Measurements from ENCODE around the gene ECT2.

DNA sequence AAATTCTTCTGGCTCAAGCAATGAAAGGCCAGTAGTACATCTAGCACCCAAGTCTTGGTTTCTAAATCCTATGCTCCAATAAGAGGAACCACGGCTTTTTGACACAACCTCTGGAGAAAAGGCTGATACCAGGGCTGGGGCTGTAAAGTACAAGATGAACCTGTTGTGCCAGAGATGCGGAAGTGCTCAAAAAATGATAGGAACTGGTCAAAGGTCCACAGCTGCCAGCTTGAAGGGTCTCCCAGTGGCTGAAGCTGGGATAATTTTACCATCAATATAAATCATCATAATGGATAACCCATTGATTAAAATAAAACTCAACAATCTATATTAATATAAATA lies 39.1 kb upstream of the ECT2 start:
- TF ChIP-seq YY1 (IDR thresholded peaks at IDR 0.05; ENCODE audit: low read depth), result no peak
- TF ChIP-seq, protein P1, sequence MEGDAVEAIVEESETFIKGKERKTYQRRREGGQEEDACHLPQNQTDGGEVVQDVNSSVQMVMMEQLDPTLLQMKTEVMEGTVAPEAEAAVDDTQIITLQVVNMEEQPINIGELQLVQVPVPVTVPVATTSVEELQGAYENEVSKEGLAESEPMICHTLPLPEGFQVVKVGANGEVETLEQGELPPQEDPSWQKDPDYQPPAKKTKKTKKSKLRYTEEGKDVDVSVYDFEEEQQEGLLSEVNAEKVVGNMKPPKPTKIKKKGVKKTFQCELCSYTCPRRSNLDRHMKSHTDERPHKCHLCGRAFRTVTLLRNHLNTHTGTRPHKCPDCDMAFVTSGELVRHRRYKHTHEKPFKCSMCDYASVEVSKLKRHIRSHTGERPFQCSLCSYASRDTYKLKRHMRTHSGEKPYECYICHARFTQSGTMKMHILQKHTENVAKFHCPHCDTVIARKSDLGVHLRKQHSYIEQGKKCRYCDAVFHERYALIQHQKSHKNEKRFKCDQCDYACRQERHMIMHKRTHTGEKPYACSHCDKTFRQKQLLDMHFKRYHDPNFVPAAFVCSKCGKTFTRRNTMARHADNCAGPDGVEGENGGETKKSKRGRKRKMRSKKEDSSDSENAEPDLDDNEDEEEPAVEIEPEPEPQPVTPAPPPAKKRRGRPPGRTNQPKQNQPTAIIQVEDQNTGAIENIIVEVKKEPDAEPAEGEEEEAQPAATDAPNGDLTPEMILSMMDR (IDR thresholded peaks at IDR 0.05), result no peak
- no peak for TF ChIP-seq MXI1 (IDR thresholded peaks at IDR 0.05; ENCODE audit: low read depth, low read length)
- TF ChIP-seq RAD21 (IDR thresholded peaks at IDR 0.05; ENCODE audit: low read length), result no peak
- no peak for TF ChIP-seq GABPA (IDR thresholded peaks at IDR 0.05; ENCODE audit: low read depth)
- TF ChIP-seq, protein P2, sequence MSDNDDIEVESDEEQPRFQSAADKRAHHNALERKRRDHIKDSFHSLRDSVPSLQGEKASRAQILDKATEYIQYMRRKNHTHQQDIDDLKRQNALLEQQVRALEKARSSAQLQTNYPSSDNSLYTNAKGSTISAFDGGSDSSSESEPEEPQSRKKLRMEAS (IDR thresholded peaks at IDR 0.05; ENCODE audit: low read depth), result no peak
